HG03280 (cell line): Measurements from ENCODE around the gene MFAP2.
"Not testable (repeated sequence)": the region's sequence is repeated elsewhere in the genome, so short reads cannot be mapped to it uniquely, and the experiment has no call there.

Experiments used
- ATAC-seq: cut with Tn5 transposase; IDR thresholded peaks from one replicate; pipeline ENCODE4 v1.9.1; 2021; ENCODE audit warnings: mild to moderate bottlenecking, moderate library complexity; ENCODE audit not compliant: unreplicated experiment

MFAP2 gene

DNA sequence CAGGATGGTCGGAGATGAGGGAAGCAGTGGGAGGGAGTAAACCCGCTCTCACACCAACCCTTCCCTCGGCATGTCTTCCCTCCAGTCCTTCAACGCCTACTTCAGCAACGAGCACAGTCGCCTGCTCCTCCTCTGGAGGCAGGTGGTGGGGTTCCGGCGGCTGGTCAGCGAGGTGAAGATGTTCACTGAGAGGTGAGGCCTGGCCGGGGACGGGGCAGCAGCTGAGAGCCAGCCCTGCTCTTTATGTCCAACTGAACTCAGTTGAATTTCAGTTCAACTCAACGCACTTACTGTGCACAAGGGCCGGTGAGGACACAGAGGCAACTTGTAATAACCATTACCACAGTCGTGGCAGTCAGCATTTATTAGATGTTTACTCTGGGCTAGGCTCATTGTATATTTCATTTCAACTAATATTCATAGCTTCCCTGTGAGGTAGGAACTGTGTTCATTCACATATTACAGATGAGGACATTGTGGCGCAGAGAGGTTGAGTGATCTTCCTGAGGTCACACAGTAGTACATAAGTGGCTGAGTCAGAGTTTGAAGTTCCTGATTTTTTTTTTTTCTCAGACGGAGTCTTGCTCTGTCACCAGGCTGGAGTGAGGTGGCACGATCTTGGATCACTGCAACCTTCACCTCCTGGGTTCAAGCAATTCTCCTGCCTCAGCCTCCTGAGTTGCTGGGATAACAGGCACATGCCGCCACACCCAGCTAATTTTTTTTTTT lies 49.0 kb downstream of the MFAP2 start:
- ATAC-seq: not testable (repeated sequence)

DNA sequence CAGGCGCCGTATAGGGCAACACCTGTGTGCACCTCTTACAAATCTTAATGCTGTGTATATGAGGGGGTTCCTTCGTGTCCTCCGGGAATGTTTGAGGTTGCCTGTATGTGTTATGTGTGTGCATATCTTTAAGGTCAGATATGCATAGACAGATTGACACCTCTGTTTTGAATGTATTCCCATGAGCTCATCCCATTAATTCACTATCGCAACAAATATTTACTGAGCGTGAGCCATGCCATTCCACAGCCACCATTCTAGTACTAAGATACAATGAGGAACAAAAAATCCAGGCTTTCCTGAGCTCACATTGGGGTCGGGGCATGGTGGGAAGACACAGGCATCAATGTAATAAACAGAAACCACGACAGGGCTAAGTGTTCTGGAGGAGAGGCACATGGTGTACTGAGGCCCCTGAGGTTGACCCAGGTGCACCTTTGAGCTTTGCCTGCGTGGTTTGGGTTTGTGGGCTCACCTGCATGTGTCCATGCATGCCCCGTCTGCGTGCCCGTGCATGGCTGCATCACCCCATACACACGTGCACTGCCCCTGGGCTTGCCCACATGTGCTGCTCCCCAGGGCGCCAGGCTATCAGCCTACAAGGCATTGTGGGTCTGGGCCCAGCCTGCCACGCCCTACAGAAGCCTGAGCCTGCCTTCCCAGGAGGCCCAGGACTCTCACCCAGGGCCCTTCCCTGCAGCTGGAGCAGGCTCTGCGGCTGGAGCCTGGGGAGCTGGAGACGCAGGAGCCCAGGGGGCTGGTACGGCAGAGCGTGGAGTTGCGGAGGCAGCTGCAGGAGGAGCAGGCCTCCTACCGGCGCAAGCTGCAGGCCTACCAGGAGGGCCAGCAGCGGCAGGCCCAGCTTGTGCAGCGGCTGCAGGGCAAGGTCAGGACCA lies 51.0 kb downstream of the MFAP2 start:
- not testable (repeated sequence) for ATAC-seq

DNA sequence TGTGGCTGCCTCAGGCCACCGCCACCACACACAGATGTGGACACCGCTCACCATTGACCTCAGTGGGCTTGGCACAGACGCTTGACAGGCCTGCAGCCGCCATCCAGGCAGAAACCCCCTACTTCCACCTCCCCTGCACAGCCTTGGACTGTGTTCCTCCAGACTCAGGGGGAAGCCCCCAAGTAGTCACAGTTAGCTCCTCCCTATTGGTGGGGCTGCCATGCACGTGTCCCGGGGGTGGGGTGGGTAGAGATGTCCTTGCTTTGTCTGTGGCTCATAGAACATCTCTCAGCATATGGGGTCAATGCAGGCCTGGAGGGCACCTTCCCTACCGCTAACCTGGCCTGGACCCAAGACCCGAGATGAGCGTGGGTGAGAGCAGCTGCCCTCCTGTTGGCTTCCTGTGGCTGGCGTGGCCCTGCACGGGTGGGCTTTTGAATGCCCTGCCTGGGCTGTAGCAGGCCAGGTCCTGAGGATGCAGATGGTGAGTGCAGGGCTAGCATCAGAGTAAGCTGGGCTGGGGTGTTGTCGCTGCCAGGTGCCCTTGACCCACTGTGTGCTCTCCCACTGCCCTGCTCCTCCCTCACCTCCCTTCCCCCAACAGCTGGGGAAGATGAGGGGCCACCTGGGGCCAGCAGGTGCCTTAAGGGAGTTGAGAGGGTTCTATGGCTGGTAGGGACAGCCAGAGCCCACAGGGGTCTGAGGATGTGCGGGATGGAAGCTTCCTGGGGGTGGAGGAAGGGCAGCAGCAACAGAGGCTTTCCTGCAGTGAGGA lies 52.5 kb downstream of the MFAP2 start:
- no peak for ATAC-seq

DNA sequence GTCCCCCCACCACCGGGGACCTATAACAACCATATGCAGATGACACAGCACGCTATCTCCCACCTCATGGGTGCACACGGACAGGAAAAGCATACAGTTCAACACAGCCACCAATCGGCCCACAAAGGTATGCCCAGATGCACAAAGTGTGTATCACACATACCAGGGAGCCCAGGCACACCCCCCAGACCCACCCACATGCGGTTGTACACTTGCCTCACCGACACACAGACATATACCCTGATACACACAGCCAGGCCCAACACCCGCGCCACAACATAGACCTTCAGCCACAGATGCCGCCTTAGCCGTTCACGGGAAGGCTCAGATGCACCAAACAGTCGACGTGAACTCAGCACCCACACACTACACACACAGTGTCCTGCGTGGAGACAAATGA lies 53.2 kb downstream of the MFAP2 start:
- no peak for ATAC-seq

DNA sequence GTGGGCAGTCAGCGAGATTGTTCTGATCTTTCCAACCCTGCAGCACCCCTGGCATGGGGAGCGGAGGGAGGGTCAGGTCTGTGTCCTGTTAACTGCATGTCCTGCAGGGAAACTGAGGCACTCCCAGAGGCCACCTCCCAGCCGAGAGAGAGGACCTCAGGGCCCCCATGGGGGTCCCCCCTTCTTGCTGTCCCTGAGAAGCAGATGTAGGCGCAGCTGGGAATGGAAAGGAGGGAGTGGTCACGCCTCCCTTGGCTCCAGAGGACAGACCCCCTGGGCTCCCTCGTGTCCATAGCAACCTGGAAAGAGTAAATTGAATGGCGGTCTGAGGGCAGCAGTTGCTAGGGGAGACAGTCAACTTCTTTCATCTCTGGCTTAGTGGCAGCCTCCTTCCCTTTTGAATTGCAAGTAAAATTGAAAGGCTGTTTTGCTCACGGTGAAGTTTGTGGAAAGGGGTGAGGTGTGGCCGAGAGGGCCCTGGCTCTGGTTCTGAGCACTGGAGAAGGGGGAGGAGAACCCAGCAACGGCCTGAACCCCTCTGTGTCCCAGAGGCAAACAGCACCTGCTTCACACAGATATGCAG lies 53.8 kb downstream of the MFAP2 start:
- ATAC-seq: no peak

DNA sequence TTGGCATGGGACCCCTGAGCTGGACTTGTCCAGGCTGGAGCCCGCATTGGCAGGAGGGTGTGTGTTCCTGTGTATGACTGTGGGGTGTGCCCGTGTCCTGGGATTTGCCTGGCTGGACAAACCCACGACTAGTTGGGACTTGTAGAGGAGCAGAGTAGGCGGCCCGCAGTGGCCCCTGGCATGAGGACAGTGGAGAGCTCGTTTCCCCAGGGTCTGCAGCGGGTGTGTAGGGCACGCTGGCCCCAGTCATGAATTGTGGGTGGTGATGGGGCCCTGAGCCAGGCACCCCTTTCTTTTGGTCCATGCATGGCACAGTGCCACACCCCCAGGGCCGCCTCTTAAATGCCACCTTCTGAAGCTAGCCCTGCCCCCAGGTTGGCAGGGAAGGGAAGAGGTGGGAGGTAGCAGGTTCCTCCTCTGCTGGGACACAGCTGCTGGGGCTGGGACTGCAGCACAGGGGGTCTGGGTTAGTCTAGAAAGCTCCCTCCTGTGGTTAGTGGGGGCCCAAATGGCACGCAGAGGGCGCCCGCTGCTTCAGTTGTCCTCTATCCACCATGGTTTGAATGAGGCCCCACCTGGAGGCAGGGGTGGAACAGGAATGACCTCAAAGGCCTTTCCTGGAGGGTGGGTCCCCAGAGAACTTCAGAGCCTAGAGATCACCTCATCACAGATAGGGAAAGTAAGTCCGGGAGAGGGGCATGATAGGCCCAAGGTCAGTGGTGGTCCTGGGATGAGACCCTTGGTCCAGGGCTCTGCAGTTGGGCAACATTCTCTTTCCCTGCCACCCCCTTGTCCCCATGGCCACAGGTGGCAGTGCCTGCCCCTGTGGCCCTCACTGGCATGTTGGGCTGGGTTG lies 54.6 kb downstream of the MFAP2 start:
- no peak for ATAC-seq

DNA sequence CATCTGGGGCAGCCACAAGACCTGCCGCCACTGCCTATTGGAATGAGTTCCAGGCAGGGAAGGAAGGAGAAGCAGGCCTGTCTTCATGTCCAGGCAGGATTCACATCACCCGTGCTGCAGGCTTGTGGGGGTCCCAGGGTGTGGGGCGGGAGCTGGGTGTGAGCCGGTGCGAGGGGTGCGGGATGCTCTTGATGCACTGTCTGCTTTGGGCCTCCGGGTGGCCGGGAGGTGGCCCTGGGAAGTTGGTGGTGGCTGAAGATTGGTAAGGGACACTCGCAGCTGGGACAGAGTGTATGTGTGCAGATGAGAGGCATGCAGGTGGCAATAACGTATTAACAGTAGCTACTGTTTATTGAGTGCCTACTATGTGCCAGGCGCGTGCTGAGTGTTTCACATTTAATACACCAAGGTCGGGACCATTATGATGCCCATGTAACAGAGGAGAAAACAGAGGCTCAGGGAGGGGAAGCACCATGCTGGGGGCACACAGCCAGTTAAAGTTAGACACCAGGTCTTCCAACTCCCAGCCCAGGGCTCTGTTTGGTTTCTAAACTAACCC lies 55.4 kb downstream of the MFAP2 start:
- ATAC-seq: no peak
